Left cardiac atrium (tissue), 4 donors: ENCODE data around the gene WFDC6. TPM values are rescaled to one million over a fixed set of nuclear protein-coding genes. Genes with fewer than 3 reads are reported as not detected.

Experiments used
- ATAC-seq, 2 donors: fragments of 200-7000 bp; cut with Tn5 transposase; one replicate each; pipeline ENCODE4 v1.9.1; 2020; ENCODE audit warnings: mild to moderate bottlenecking in 2 of 2, moderate library complexity in 2 of 2
- DNase-seq: peaks from one replicate; pipeline ENCODE4 v3.0.0-alpha.2; 2020
- intact Hi-C, 2 donors: fragments of 100-400 bp; cut with DNase I; formaldehyde crosslinking; loops; one replicate each; pipeline versions ENCODE4 v1.14.1 to v1.15.1; 2022 to 2023
- total RNA-seq, 2 donors: library from RNA; stranded (reverse); fragmentation: NEBNext Ultra II Directional; extraction: Animal tissue kit (Norgen Biotek cat#: 25700); gene quantifications; one replicate each; pipeline ENCODE4 v1.2.1, GENCODE V29; 2021
- donor health status: DM: no; HTN: yes; CAD: no.
- donor health status: DM: no; HTN: yes; CAD: no; lungs with severe emphysema.
- donor health status: DM: yes; HTN: yes; CAD: no.
- donor health status: Dilated cardiomyopathy.

The WFDC6 gene
- total RNA-seq, 2 donors from 2014 or later: not detected

DNA sequence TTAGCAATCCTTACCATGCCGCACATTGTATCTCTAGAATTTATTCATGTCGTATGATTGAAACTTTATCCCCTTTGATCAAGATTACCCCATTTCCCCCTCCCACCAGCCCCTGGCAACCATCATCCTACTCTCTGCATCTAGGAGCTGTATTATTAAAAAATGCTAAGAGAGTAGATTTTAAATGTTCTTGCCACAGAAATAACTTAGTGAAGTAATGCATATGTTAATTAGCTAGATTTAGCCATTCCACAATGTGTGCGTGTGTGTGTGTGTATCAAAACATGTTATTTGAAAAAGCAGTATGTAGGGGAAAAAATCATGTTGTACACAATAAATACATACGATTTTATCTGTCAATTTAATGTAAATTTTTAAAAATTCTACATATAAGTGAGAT, 12.0 kb downstream of the WFDC6 start:
- intact Hi-C loops: no loop called here
- no peak for ATAC-seq
- DNase-seq: no peak

- intact Hi-C loops: no loop called here
- ATAC-seq (no peak), DNase-seq (no peak)
Observed at GRCh38 chr20:45523821-45524220, 15.5 kb downstream of the WFDC6 start.

DNA sequence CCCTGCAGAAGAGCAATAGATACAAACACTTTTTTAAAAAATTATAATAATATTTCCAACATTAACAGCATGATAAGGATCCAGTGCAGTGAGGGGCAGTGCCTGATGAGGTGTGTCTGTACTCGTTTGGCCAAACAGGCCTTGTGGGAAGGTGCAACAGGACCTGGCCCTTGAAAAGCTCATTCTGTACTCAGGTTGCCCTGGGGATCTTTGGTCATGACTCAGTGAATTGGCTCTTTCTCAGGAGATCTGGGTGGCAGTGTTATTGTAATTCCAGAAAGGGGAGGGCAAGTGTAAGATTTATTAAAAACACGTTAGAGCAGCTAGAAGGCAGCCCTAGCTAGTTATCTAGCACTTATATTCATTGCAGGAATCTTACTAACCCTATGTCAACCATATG, 21.0 kb downstream of the WFDC6 start:
- no peak for DNase-seq
- intact Hi-C loops: no loop called here
- peak in 1 of 2 donors; percentile 86 for ATAC-seq

GRCh38 chr20:45515147-45515913, 24.0 kb downstream of the WFDC6 start, which contains the start of gene SPINT3:
Gene SPINT3, minus strand, starts transcription at chr20:45515622. Its CDS starts 14 bp downstream, at chr20:45515608.
- intact Hi-C loops: no loop called here
- no peak for ATAC-seq
- DNase-seq: no peak

GRCh38 chr20:45510242-45510862, 28.9 kb downstream of the WFDC6 start:
- intact Hi-C loops: no loop called here
- DNase-seq: no peak
- peak in 1 of 2 donors; percentile 42 for ATAC-seq

DNA sequence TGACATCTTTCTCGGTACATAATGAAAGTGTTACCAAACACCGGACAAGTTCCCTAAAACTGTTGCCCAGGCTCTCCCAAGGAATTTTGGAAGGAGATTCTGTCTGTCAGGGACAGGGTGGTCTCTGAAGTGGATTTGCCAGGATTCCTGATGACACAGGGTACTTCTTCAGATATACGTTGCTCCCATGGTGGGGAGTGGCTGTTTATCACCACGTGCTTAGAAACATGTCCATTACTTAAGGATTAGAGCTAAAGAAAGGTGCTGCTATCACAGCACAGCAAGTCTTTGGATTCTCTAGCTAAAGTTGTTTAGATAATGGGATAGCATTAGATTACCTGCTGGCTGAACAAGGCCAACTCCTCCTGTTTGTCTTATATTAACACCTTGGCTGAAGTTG, 30.2 kb downstream of the WFDC6 start:
- intact Hi-C loops: no loop called here
- no peak for DNase-seq
- no peak for ATAC-seq

- DNase-seq: no peak
- ATAC-seq: no peak
- intact Hi-C loops: no loop called here
Observed at GRCh38 chr20:45508068-45508886, 31.0 kb downstream of the WFDC6 start.

DNA sequence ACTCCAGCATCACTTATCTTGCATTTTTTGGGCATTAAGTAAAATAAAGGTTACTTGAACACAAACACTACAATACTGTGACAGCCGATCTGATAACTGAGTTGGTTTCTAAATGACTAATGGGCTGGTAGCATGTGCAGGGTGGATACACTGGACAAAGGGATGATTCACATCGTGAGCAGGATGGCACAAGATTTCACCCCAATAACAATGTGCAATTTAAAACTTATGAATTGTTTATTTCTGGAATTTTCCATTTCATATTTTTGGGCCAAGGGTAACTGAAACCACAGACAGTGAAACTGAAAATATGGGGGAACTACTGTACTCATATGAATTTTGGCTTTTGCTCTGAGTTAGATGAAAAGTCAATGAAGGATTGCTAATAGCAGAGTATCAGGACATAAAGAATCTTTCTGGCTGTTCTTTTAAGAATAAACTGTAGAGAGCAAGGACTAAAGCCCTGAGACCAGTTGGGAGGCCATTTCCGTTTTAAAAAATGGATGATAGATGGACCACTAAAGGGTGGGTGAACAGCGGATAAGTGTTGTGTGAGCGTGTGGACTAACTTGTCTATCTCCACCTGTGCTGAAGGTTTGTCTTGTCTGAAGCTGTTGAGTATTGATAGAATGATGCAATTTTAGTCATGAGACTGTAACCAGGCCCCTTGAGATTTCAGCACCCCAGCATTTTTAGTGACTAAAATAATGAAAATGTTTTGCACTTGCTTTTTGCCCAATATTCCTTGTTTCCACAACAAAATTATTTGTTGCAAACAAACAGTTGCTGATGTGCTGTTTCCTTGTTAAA, 32.1 kb downstream of the WFDC6 start:
- ATAC-seq (no peak), DNase-seq (no peak)
- intact Hi-C loops: no loop called here

DNA sequence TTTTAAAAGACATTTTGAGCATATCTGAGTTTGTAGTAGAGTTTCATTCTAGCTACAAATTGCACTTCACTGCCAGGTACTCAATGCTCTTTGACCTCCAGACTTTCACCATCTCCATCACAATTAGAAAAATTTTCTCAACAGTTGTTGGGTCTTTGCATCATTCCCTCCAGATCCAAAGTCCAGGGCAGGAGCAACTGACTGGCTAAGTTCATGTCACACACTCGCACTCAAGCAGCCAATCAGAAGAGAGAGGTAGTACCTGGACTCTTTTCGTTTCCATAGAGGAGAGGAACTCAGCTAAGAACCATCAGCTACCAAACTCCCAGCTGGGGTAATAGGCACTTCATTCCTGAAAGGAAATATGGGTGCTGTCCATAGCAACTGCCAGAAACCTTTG, 32.9 kb downstream of the WFDC6 start:
- DNase-seq (no peak), ATAC-seq (no peak)
- intact Hi-C loops: no loop called here

DNA sequence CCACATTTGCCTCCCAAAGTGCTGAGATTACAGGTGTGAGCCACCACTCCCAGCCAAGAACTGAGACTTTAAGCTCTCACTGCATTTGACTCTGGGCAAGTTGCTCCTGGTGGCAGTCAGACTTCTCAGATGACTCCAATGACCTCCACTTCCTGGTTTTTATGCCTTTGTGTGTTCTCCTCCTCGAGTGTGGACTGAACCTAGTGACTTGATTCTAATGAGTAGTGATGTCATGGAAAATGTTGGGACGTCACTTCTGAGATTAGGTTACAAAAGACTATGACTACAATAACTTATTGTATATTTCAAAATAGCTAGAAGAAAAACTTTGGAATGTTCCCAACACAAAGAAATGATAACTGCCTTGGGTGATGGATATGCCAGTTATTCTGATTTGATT, 35.9 kb downstream of the WFDC6 start:
- DNase-seq (no peak), ATAC-seq (no peak)
- intact Hi-C loops: no loop called here

DNA sequence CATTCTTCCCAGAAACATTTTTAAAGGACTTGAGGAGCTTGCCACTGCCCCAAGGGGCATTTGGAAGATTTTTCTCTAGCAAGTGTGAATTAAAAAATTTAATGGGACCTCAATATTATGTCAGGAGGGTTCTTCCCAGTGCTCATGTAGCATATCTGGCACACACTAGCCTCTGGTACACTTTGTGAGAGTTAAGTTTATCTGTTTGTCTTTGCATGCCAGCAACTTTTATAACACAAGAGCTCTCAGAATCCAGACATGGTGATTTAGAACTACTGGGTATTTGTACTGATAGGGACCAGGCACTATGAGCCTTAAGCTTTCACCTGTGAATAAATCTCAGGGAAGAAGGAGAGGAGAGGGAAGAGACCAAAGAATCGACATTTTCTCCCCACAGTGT, 36.7 kb downstream of the WFDC6 start:
- intact Hi-C loops: no loop called here
- DNase-seq: no peak
- ATAC-seq: no peak

- ATAC-seq: no peak
- DNase-seq: no peak
- intact Hi-C loops: no loop called here
Observed at GRCh38 chr20:45501600-45501999, 37.7 kb downstream of the WFDC6 start.

GRCh38 chr20:45500022-45500421, 39.3 kb downstream of the WFDC6 start:
- intact Hi-C loops: no loop called here
- ATAC-seq (no peak), DNase-seq (no peak)

GRCh38 chr20:45497971-45498494, 41.2 kb downstream of the WFDC6 start:
- intact Hi-C loops: no loop called here
- ATAC-seq (no peak), DNase-seq (no peak)

DNA sequence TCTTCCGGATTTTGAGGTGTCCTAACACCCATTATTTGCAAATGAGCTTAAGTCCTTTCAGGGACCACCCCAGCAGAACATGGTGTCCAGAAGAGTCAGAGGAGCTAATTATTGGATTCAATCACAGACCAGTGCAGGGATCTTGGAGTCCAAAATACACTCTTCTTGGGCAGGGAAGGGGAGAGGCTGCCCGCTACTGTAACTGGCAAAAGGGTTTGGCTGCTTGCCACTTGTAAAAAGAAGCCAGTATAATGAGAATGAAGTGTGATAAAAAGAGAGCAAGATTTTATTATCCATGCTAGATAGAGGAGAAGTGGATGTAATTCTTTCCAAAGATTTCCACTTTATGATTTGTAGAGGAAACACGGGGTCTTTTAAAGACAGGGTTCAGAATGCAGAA, 43.1 kb downstream of the WFDC6 start:
- intact Hi-C loops: no loop called here
- ATAC-seq (no peak), DNase-seq (no peak)

- intact Hi-C loops: no loop called here
- no peak for ATAC-seq
- DNase-seq: no peak
Observed at GRCh38 chr20:45495501-45495941, 43.8 kb downstream of the WFDC6 start.

DNA sequence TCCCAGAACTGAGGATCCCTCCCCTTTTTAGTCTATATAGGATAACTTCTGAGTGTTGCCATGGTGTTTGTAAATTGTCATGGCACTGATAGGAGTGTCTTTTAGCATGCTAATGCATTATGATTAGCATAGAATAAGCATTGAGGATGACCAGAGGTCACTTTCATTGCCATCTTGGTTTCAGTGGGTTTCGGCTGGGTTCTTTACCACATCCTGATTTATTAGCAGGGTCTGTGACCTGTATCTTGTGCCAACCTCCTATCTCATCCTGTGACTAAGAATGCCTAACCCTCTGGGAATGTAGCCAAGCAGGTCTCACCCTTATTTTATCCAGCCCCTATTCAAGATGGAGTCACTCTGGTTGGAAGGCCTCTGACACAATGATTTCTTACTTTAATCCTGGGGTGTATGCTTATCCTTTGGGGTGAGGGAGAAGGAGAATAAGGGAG, 50.2 kb downstream of the WFDC6 start:
- DNase-seq (no peak), ATAC-seq (no peak)
- intact Hi-C loops: no loop called here

DNA sequence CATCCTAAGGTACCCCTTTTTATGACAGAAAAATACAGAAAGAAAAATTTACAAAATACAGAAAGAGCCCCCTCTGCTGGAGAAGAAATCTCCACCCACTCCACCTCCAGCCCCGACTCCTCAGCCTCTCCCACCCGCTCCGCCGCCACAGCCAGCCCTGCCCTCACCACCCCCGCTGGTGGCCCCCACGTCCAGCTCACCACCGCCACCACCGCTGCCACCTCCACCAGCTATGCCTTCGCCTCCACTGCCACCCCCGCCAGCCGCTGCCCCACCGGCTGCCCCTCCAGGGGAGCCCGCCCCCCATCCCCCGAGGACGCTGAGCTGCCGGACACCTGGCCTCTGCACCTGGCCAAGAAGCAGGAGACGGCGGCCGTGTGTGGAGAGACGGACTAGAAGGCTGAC, 52.0 kb downstream of the WFDC6 start:
- intact Hi-C loops: no loop called here
- ATAC-seq (no peak), DNase-seq (no peak)

DNA sequence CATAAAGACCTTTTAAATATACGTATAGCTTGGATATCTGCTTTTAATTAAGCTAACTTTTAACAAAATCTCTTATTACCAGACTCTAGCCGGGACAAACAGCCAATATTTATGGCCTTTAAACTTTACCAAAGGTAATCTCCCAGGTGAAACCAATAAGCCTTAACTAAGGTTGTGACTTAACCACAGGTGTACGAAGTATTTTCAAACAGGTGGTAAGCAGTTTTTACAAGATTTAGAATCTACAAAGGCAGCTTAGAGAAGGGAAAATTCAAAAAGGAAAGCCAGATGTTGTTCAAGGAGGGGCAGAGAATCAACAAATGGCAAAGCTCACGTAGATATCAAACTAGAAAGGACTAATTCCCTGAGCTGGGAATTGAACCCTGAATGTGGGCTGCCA, 53.9 kb downstream of the WFDC6 start:
- ATAC-seq (no peak), DNase-seq (no peak)
- intact Hi-C loops: no loop called here
